Mesenchymal stem cell (in vitro differentiated cells and primary cell): ENCODE measurements around the gene TCP11L2.
A peak's percentile ranks its signal among the peaks of the same experiment; 100 is the strongest.

Source experiments
- DNase-seq: peaks from one replicate; pipeline ENCODE4 v3.0.0-alpha.2; 2013
- H2AFZ ChIP-seq: one replicate; pipeline ENCODE4 v1.6.1; 2013; ENCODE audit warnings: low read depth, mild to moderate bottlenecking, control low read depth, inconsistent platforms, low read length, moderate library complexity
- H2AK5ac ChIP-seq: 2 replicates; pipeline ENCODE4 v1.6.1; 2013; ENCODE audit warnings: low read length, moderate library complexity, mild to moderate bottlenecking, inconsistent platforms; ENCODE audit not compliant: severe bottlenecking
- H2BK120ac ChIP-seq: one replicate; pipeline ENCODE4 v1.6.1; 2013; ENCODE audit warnings: low read depth, mild to moderate bottlenecking, inconsistent platforms, low read length, moderate library complexity
- H2BK12ac ChIP-seq, 2 experiments: one replicate each; pipeline ENCODE4 v1.6.1; 2013; ENCODE audit warnings: inconsistent platforms in 2 of 2, low read length in 2 of 2, mild to moderate bottlenecking in 2 of 2, moderate library complexity in 2 of 2, control low read depth in 1 of 2
- H2BK15ac ChIP-seq: one replicate; pipeline ENCODE4 v1.6.1; 2013; ENCODE audit warnings: mild to moderate bottlenecking, low read depth, inconsistent platforms; ENCODE audit not compliant: poor library complexity, severe bottlenecking
- H2BK5ac ChIP-seq: 2 replicates; pipeline ENCODE4 v1.6.1; 2013; ENCODE audit warnings: low read depth, mild to moderate bottlenecking, low read length, control low read depth, inconsistent platforms; ENCODE audit not compliant: poor library complexity, severe bottlenecking
- H3K14ac ChIP-seq, 2 experiments: one replicate each; pipeline ENCODE4 v1.6.1; 2013; ENCODE audit warnings: inconsistent platforms in 2 of 2, low read length in 2 of 2, control low read depth in 1 of 2, mild to moderate bottlenecking in 1 of 2, moderate library complexity in 1 of 2
- H3K18ac ChIP-seq, 2 experiments: one replicate each; pipeline ENCODE4 v1.6.1; 2013; ENCODE audit warnings: inconsistent platforms in 2 of 2, low read length in 2 of 2, control low read depth in 1 of 2, low read depth in 1 of 2, mild to moderate bottlenecking in 1 of 2
- H3K23ac ChIP-seq, 2 experiments: one replicate each; pipeline ENCODE4 v1.6.1; 2013; ENCODE audit warnings: inconsistent platforms in 2 of 2, low read length in 2 of 2, mild to moderate bottlenecking in 2 of 2, moderate library complexity in 2 of 2, control low read depth in 1 of 2
- H3K27ac ChIP-seq: 2 replicates; pipeline ENCODE4 v1.5.1; 2013; ENCODE audit warnings: mild to moderate bottlenecking, moderate library complexity, low read length, control low read depth, inconsistent platforms; ENCODE audit not compliant: poor library complexity, severe bottlenecking
- H3K27me3 ChIP-seq, 2 experiments: 2 replicates each; pipeline versions ENCODE4 v1.6.1 to v1.7.0; 2013; ENCODE audit warnings: low read length in 2 of 2, mild to moderate bottlenecking in 2 of 2, moderate library complexity in 2 of 2, control low read depth in 1 of 2, inconsistent platforms in 1 of 2; ENCODE audit not compliant: control insufficient read depth in 1 of 2, insufficient read depth in 1 of 2
- H3K36me3 ChIP-seq, 2 experiments: 2 replicates each; pipeline versions ENCODE4 v1.6.1 to v1.7.0; 2013; ENCODE audit warnings: low read length in 2 of 2, control low read depth in 1 of 2, inconsistent platforms in 1 of 2, low read depth in 1 of 2, mild to moderate bottlenecking in 1 of 2; ENCODE audit not compliant: insufficient read depth in 2 of 2, control insufficient read depth in 1 of 2
- H3K4ac ChIP-seq, 2 experiments: one replicate each; pipeline ENCODE4 v1.6.1; 2013; ENCODE audit warnings: inconsistent platforms in 2 of 2, low read length in 2 of 2, mild to moderate bottlenecking in 2 of 2, moderate library complexity in 2 of 2, control low read depth in 1 of 2, low read depth in 1 of 2
- H3K4me1 ChIP-seq: 2 replicates; pipeline ENCODE4 v1.6.1; 2013; ENCODE audit warnings: low read depth, low read length, control low read depth; ENCODE audit not compliant: control insufficient read depth, insufficient read depth
- H3K4me2 ChIP-seq: 2 replicates; pipeline ENCODE4 v1.6.1; 2013; ENCODE audit warnings: low read length, mild to moderate bottlenecking, inconsistent platforms; ENCODE audit not compliant: poor library complexity, severe bottlenecking
- H3K4me3 ChIP-seq, 2 experiments: 2 replicates each; pipeline versions ENCODE4 v1.5.1 to v1.7.0; 2013; ENCODE audit warnings: low read length in 2 of 2, mild to moderate bottlenecking in 2 of 2, control low read depth in 1 of 2, low read depth in 1 of 2; ENCODE audit not compliant: insufficient read depth in 1 of 2
- H3K79me1 ChIP-seq: replicated peaks from 2 replicates; pipeline ENCODE4 v1.6.1; 2013; ENCODE audit warnings: mild to moderate bottlenecking, control low read depth, low read length, inconsistent platforms; ENCODE audit not compliant: poor library complexity, severe bottlenecking
- H3K9ac ChIP-seq: 2 replicates; pipeline ENCODE4 v1.7.0; 2013; ENCODE audit warnings: mild to moderate bottlenecking, low read length, moderate library complexity
- H3K9me3 ChIP-seq: 2 replicates; pipeline ENCODE4 v1.7.0; 2013; ENCODE audit warnings: mild to moderate bottlenecking, low read length; ENCODE audit not compliant: control insufficient read depth
- H4K8ac ChIP-seq: one replicate; pipeline ENCODE4 v1.6.1; 2013; ENCODE audit warnings: inconsistent platforms, mild to moderate bottlenecking, low read length, moderate library complexity
- H4K91ac ChIP-seq: one replicate; pipeline ENCODE4 v1.6.1; 2013; ENCODE audit warnings: mild to moderate bottlenecking, low read length, inconsistent platforms
- WGBS: methylation state at CpG from one replicate; pipeline ENCODE4 v1.1.7; 2013; ENCODE audit warnings: mixed read lengths; 5-methylcytosine and 5-hydroxymethylcytosine counted together

TCP11L2 gene

DNA sequence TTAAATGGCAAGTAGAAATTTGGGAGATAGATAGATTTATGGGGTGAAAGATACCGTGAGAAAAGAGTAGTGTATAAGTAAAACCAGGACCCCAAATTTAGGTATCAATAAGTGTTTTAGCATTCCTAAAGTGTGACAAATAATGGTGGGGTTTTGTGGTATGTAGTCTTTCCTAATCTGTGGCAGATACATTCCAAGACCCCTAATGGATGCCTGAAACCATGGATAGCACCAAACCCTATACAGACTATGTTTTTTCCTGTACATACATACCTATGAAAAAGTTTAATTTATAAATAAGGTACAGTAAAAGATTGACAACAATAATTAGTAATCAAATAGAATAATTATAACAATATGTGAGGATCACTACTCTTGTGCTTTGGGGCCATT is 14.4 kb upstream of the TCP11L2 start:
- DNase-seq: no peak
- Histone ChIP-seq H2BK15ac (no peak overlapping the region), H3K4ac (no peak overlapping the region), H2BK120ac (no peak overlapping the region), H2AK5ac (no peak overlapping the region), H2BK12ac (no peak overlapping the region), H4K8ac (no peak overlapping the region), H3K27ac (no peak overlapping the region), H3K27me3 (no peaks in the 10 kb centered on the region), H3K9ac (no peak overlapping the region), H3K4me1 (no peaks in the 10 kb centered on the region), H3K4me3 (no peak overlapping the region), H3K79me1 (no peaks in the 10 kb centered on the region), H3K18ac (no peak overlapping the region), H2BK5ac (no peak overlapping the region), H4K91ac (no peak overlapping the region), H3K36me3 (no peaks in the 10 kb centered on the region), H3K4me2 (no peak overlapping the region), H3K14ac (no peak overlapping the region), H2AFZ (no peak overlapping the region), H3K23ac (no peak overlapping the region), H3K9me3 (no peaks in the 10 kb centered on the region)
- WGBS: 93% methylated on average over 1 of the region's 1 CpG

DNA sequence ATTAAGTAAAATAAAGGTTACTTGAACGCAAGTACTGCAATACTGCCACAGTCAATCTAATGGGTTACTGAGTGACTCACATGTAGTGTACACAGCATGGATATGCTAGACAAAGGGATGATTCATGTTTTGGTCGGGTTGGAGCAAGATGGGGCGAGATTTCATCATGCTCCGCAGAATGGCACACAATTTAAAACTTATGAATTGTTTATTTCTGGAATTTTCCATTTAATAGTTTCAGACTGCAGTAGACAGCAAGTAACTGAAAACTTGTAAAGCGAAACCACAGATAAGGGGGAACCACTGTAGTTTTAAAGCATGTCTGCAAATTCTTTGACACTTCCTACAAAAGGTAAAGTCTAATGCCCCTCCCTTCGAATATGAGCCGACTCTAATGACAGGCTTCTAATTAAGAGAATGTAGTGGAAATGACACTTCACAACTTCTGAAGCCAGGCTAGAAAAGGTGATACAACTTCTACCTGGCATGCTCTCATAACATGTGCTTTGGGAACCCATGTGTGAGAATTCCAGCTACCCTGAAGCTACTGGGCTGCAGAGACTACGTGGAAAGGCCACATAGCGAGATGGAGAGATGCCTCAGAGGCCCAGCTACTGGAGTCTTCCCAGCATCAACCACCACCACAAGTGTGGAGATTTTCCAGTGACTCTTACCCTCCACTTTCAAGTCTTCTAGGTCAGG is 13.9 kb upstream of the TCP11L2 start:
- Histone ChIP-seq H3K4ac (peak overlapping the region; percentile 39 to 69), H3K27me3 (no peaks in the 10 kb centered on the region), H2AK5ac (no peak overlapping the region), H2BK15ac (no peak overlapping the region), H3K14ac (no peak overlapping the region), H2BK12ac (peak overlapping the region in 1 of 2 experiments; percentile 95), H2BK5ac (no peak overlapping the region), H3K23ac (no peak overlapping the region), H4K91ac (no peak overlapping the region), H3K9me3 (no peaks in the 10 kb centered on the region), H3K27ac (peak overlapping the region; percentile 47), H3K9ac (peak overlapping the region; percentile 67), H2BK120ac (peak overlapping the region; percentile 22), H4K8ac (no peak overlapping the region), H3K4me3 (no peak overlapping the region), H3K4me1 (no peaks in the 10 kb centered on the region), H3K79me1 (no peaks in the 10 kb centered on the region), H2AFZ (no peak overlapping the region), H3K4me2 (no peak overlapping the region), H3K18ac (peak overlapping the region; percentile 50 to 59), H3K36me3 (no peaks in the 10 kb centered on the region)
- peak; percentile 92 for DNase-seq
- 58% methylated on average over 6 of the region's 9 CpGs for WGBS

DNA sequence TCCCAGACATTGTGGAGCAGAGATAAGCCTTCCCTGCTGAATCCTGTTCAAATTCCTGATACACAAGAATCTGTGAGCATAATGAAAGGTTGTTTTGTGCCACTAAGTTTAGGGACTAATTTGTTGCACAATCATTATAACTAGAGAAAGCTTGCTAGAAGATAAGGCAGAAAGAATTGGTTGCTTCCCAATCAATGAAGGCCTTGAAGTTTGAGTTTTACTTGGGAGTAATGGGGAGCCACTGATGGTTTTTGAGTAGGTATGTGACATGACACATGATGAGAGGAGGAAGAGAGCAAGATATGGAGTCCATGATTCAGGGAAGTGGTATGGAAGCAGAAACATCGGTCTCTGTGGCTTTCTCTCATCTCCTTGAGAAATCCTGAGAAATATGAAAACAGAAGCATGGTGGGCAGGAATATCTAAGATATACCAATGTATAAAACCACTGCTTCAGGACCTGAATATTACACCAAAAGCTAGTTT is 13.3 kb upstream of the TCP11L2 start:
- H4K91ac ChIP-seq: no peak overlapping the region
- no peaks in the 10 kb centered on the region for H3K9me3 ChIP-seq
- no peak overlapping the region for H2BK5ac ChIP-seq
- WGBS: no CpG with 5 or more reads among the region's 1 CpG
- H2BK15ac ChIP-seq: no peak overlapping the region
- peak overlapping the region in 1 of 2 experiments; percentile 95 for H2BK12ac ChIP-seq
- DNase-seq: peak; percentile 40
- no peak overlapping the region for H3K27ac ChIP-seq
- no peak overlapping the region for H3K4me2 ChIP-seq
- H3K14ac ChIP-seq: no peak overlapping the region
- H3K79me1 ChIP-seq: no peaks in the 10 kb centered on the region
- H3K27me3 ChIP-seq: no peaks in the 10 kb centered on the region
- H3K36me3 ChIP-seq: no peaks in the 10 kb centered on the region
- no peak overlapping the region for H3K18ac ChIP-seq
- H2AFZ ChIP-seq: no peak overlapping the region
- H3K4me3 ChIP-seq: no peak overlapping the region
- H3K23ac ChIP-seq: no peak overlapping the region
- H3K4ac ChIP-seq: no peak overlapping the region
- no peak overlapping the region for H4K8ac ChIP-seq
- H3K4me1 ChIP-seq: no peaks in the 10 kb centered on the region
- H2AK5ac ChIP-seq: no peak overlapping the region
- peak overlapping the region; percentile 67 for H3K9ac ChIP-seq
- no peak overlapping the region for H2BK120ac ChIP-seq

DNA sequence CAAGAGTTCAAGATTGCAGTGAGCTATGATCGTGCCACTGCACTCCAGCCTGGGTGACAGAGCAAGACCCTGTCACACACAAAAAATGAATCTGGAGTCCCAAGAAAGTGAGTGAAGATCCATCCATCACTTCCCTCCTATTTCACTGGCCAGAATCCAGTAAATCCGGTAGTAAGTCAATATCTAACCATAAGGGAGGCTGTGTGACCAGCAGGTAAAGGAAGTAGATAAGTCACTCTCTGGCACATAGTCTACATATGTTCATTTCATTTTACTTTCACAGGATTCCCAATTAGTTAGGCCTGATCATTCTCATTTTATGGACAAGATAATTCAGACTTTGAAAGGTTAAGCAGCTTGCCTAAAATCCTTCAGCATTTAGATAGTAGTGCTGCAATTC is 11.9 kb upstream of the TCP11L2 start:
- Histone ChIP-seq H3K18ac (no peak overlapping the region), H3K36me3 (no peaks in the 10 kb centered on the region), H3K14ac (no peak overlapping the region), H3K4me3 (no peak overlapping the region), H2BK12ac (no peak overlapping the region), H2BK5ac (no peak overlapping the region), H3K27ac (no peak overlapping the region), H3K9me3 (no peaks in the 10 kb centered on the region), H2AK5ac (no peak overlapping the region), H3K79me1 (no peaks in the 10 kb centered on the region), H4K91ac (no peak overlapping the region), H2AFZ (no peak overlapping the region), H3K4me1 (no peaks in the 10 kb centered on the region), H3K23ac (no peak overlapping the region), H3K4me2 (no peak overlapping the region), H3K27me3 (no peaks in the 10 kb centered on the region), H3K4ac (no peak overlapping the region), H3K9ac (no peak overlapping the region), H2BK15ac (no peak overlapping the region), H2BK120ac (no peak overlapping the region), H4K8ac (no peak overlapping the region)
- DNase-seq: no peak
- WGBS: 100% methylated on average over 1 of the region's 2 CpGs
